NCI-H2081 treated with DMSO at 0.1 percent for 48 hours (cell line): ENCODE measurements around the gene CD177.
"Not testable (repeated sequence)": the region's sequence is repeated elsewhere in the genome, so short reads cannot be mapped to it uniquely, and the experiment has no call there.

ENCODE experiments used
- DNase-seq: peaks from one replicate; lab custom pipeline; 2025; lab: John Stamatoyannopoulos, UW

Gene CD177

DNA sequence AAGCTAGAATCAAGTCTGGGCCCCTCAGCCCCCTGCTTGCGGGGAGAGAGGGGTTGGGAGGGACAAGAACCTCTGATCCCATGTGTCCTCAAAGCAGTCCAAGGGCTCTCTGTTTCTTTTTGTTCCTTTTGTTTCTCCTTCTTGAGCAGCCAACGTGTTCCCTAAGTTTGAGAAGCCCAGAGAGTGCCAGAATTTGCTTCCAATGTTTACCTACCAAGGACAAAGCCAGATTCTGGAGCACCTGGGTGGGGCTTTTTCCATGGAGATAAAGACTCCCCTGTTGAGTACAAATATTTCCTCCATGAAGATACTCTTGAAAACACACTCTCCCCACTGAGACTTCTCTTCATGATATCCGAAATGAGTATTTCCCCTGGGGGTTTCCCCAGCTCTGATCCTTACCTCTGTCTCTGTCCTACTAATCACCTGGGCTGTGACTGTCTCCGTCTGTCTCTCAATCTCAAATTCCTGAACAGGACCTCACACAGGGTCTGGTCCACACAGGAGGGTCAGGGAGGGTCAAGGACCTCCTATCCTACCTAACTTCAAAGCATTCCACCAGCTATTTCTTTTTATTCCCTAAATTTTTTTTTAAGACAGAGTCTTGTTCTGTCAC lies 27.4 kb downstream of the CD177 start:
- no peak for DNase-seq

DNA sequence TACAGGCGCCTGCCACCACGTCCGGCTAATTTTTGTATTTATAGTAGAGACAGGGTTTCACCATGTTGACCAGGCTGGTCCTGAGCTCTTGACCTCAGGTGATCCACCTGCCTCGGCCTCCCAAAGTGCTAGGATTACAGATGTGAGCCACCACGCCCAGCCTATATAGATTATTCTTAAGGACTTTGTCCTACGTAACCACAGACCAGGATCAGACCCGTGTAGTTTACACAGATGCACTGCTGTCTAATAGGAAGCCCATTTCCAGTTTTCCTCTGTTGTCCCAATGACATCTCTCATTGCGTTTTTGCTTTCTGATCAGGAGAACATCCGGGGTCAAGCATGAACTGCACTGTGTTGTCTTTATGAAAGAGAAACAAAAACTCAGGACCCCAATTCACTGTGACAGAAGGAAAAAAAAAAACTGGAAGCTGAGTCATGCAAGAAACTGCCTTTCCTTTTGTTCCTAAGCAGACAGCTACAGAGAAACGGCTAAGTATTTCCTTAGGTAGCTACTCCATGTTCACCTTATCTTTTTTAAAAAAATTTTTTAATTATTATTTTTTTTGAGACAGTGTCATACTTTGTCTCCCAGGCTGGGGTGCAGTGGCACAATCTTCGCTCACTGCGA lies 29.2 kb downstream of the CD177 start:
- DNase-seq: not testable (repeated sequence)

DNA sequence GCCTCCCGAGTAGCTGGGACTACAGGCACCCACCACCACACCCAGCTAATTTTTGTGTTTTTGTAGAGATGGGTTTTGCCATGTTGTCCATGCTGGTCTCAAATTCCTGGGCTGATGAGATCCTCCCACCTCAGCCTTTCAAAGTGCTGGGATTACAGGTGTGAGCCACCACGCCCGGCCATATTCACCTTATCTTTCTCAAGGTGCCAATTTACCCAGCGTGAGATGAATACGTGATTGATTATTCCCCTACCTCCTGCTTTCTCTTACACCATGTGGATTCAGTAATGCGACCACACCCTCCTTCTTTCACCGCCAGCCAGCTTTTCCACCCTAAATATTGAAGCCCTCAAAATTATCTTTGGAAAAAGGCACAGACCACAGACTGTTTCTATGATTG lies 29.8 kb downstream of the CD177 start:
- DNase-seq: peak; percentile 14

DNA sequence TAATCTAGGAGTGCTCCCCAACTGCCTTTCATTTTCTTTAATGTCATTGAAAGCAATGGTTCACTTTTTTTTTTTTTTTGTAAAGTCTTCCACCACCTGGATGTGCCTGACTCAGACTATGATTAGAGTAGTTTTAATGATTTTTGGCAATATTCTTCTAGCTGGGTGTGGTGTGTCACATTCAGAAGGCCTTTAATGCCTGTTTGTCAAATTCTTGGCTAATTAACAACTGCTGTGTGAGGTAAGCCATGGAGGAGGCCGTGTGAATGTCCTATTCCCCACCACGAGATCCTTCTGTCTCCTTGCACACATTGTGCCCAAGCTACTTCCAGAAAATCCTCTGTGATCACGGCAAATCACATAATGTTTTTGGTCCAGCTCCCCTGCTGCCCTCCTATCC lies 30.3 kb downstream of the CD177 start:
- DNase-seq: not testable (repeated sequence)

DNA sequence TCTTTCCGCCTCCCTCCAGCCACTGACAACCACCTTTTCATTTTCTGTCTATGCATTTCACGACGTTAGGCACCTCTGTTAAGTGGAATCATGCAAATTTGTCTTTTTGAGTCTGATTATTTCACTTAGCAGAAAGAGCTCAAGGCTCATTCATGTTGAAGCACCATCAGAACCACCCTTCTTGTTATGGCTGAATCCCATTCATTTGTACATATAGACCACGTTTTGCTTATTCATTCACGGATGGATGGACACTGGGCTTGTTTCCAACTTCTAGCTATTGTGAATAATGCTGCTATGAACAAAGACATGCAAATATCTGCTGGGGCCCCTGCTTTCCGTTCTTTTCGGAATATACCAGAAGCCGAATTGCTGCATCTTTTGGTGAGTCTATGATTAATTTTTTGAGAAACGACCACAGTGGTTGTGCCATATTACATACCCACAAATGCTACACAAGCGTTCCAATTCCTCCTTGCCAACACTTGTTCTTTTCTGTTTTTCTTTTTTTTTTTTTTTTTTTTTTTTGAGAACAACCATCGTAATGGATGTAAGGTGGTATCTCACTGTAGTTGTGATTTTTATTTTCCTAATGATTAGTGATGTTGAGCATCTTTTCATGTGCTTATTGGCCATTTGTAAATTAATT lies 37.5 kb downstream of the CD177 start:
- DNase-seq: peak; percentile 92

DNA sequence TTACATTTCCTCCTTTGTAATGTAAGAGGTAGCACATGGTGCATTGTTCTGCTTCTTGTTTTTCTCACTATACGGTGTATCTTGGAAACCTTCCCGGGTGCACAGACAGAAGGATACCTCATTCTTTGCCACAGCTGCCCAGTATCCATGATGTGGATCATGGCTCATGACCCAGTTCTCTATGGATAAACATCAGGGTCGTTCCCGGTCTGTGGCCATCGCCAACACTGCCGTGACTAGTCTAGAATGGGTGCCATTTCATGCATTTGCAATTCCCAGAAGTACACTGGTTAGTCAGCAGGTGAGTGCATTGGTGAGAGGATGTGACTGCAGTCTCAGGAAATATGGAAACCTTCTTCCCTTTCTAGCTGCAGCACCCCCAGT lies 38.1 kb downstream of the CD177 start:
- DNase-seq: peak; percentile 40

DNA sequence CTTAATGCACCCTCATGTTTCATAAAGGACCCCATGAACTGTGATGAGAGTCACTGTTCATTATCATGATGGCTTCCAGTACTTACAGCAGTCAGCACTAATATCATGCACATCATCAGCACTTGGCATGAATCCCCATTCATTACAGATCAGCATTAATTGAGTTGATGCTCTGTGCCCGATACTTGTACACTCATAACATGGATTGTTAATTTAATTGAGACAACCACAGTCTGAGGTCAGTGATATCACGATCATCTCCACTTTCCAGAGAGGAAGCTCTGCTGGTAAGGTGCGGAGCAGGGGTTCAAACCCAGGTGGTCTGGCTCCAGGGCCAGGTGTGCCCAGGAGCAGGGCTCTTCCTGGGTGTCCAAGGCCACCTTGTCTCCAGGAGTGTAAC lies 40.0 kb downstream of the CD177 start:
- not testable (repeated sequence) for DNase-seq

DNA sequence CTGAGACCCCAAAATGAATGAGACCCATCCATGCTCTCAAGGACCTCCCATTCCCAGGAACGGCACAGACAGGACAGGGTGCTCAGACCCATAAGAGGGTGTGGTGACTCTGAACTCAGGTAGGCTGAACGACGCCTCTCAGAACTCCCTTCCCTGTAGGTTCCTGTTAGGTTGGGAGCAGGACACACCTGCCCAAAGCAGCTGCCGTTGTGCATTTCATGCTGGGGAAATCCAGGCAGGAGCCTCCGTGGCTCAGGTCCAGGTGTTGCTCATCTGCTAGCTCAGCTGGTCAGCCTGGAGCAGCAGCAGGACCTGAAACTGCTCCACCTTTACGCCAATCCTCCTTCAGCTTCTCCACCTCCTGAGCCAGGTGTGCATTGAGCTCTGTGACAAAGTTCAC lies 42.1 kb downstream of the CD177 start:
- DNase-seq: no peak

DNA sequence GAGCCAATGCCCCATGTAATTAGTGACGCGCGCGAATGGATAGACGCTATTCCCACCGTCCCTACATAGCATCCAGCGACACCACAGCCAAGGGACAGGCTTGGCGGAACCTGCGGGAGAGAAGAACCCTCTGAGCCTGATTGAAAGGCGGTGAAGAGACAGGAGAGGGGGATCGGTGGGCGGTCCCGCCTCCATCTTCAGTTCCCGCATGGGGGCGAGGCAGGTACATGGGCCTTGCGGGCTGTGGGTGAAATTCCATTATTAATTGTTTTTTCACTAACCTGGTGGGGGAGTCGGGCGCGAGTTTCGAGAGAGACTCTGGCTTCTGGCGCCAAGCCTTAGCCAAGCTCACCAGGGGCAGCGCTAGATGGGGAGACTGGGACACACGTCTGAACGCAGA lies 52.8 kb downstream of the CD177 start:
- DNase-seq: no peak

DNA sequence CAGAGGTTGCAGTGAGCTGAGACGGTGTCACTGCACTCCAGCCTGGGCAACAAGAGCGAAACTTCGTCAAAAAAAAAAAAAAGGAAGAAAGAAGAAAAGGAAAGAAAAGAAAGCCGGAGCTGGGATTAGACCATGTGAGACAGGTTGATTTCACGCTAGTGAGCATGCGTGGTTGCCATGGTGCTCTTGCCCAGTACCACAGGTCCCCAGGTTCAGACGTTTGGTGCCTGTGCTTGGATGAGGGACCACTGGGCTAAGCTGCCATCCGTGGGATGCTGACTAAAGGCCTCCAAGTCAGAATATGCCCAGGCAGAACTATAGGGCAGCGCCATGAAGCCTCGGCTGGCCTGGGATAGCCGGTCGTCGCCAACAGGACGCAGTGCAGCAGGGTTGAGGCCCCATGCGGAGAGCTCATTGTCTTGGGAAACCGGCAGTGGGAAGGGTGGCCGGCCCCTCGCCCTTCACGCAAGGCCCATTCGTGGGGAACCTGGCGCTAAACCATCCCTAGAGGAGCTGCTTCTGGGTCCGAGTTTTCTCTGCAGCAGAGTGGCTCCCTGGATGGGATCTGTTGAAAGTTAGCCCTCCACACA lies 54.0 kb downstream of the CD177 start:
- no peak for DNase-seq

DNA sequence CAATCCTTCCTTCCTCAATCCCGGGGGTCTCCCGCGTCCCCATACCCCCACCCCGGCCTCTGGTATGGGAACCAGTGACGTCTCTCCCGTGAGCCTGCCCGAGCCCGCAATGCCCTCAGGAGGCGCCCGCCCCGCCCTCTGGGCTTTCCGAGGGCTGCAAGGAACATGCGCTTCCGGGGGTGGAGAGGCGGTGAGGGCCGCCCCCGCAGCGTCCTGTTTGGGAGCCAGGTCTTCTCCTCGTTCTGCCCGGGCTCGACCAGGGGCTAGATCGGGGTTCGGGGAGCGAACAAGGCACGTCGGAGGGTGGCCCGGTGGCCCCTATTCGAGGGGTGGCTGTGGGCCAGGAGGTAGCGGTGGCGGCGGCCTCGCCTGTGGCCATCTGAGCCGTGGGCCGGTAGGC lies 54.6 kb downstream of the CD177 start:
- no peak for DNase-seq

DNA sequence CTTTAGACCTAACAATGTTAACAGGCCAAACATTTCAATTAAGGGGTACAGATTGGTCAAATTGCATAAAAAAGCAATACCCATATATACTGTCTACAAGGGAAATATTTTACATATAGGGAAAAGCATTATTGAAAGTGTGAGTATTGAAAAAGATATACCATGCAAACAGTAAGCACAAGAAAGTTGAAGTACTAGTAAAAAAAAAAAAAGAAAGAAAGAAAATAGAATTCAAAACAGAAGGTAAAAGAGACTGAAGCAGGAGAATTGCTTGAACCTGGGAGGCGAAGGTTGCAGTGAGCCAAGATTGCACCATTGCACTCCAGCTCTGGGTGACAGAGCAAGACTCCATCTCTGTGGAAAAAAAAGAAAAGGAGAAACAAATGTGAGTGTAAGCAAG lies 55.9 kb downstream of the CD177 start:
- no peak for DNase-seq

DNA sequence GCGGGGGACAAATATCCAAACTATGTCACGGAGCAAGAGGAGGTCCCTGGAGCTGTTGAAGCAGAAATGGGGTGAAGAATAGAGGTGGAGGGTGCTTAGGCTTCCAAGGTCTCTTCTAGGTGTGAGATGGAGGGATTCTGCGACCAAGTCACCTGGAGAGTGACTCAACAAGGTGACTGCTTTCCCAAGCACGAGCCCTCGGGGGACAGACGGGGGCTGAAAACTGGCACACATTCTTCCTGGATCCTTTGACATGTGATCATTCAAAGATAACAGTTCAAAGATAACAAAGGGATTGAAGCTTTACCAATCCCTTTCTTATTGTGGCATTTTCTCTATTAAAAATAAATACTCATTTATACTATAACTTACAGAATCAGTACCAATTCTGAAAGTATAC lies 59.0 kb downstream of the CD177 start:
- DNase-seq: no peak
